ENCODE results near the gene CACNA2D4.

Gene CACNA2D4

DNA sequence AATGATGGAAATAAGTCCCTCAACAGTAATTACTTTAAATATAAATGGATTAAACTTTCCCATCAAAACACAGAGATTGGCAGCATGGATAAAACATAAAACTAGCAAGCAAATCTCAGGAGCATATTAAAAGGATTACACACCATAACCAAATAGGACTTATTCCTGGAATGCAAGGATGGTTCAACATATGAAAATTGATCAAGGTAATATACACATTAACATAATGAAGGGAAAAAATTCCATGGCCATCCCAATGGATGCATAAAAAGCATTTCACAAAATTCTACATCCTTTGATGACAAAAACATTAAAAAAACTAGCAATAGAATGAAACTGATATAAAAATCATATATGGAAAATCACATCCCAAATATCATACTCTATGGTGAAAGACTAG is 13.6 kb downstream of the CACNA2D4 start:
- Histone ChIP-seq H3K27me3 (ENCODE audit: control insufficient read depth, insufficient read depth, low read length) (no peaks in the 10 kb centered on the region), H3K4me3 (ENCODE audit: low read depth, low read length) (no peak overlapping the region), H3K79me2 (no peaks in the 10 kb centered on the region), H3K4me1 (no peaks in the 10 kb centered on the region), H3K9me3 (ENCODE audit: control insufficient read depth, low read length) (no peaks in the 10 kb centered on the region), H3K27ac (no peak overlapping the region), H3K36me3 (ENCODE audit: control insufficient read depth, insufficient read depth, low read length) (no peaks in the 10 kb centered on the region), H3K4me2 (ENCODE audit: low read length) (no peak overlapping the region), H2AFZ (no peak overlapping the region), H3K9ac (no peak overlapping the region)
- TF ChIP-seq, protein P1, sequence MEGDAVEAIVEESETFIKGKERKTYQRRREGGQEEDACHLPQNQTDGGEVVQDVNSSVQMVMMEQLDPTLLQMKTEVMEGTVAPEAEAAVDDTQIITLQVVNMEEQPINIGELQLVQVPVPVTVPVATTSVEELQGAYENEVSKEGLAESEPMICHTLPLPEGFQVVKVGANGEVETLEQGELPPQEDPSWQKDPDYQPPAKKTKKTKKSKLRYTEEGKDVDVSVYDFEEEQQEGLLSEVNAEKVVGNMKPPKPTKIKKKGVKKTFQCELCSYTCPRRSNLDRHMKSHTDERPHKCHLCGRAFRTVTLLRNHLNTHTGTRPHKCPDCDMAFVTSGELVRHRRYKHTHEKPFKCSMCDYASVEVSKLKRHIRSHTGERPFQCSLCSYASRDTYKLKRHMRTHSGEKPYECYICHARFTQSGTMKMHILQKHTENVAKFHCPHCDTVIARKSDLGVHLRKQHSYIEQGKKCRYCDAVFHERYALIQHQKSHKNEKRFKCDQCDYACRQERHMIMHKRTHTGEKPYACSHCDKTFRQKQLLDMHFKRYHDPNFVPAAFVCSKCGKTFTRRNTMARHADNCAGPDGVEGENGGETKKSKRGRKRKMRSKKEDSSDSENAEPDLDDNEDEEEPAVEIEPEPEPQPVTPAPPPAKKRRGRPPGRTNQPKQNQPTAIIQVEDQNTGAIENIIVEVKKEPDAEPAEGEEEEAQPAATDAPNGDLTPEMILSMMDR (IDR thresholded peaks at IDR 0.05): no peak

DNA sequence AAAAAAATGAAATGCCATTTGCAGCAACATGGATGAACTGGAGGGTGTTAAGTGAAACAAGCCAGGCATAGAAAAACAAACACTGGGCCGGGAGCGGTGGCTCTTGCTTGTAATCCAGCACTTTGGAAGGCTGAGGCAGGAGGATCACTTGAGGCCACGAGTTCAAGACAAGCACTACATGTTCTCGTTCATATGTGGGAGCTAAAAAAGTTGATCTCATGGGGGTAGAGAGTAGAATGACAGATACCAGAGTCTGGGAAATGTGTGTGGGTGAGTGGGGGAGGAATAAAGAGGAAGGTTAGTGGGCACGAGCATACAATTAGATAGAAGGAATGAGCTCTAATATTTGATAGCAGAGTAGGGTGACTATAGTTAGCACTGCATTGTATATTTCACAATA is 21.5 kb downstream of the CACNA2D4 start:
- no peaks in the 10 kb centered on the region for H3K9me3 ChIP-seq (ENCODE audit: control insufficient read depth, low read length)
- no peak overlapping the region for H2AFZ ChIP-seq
- no peaks in the 10 kb centered on the region for H3K79me2 ChIP-seq
- H3K27ac ChIP-seq: no peak overlapping the region
- no peaks in the 10 kb centered on the region for H3K4me1 ChIP-seq
- TF ChIP-seq, protein P1 (IDR thresholded peaks at IDR 0.05): no peak
- no peaks in the 10 kb centered on the region for H3K36me3 ChIP-seq (ENCODE audit: control insufficient read depth, insufficient read depth, low read length)
- no peak overlapping the region for H3K4me2 ChIP-seq (ENCODE audit: low read length)
- no peak overlapping the region for H3K9ac ChIP-seq
- H3K4me3 ChIP-seq (ENCODE audit: low read depth, low read length): no peak overlapping the region
- H3K27me3 ChIP-seq (ENCODE audit: control insufficient read depth, insufficient read depth, low read length): no peaks in the 10 kb centered on the region

DNA sequence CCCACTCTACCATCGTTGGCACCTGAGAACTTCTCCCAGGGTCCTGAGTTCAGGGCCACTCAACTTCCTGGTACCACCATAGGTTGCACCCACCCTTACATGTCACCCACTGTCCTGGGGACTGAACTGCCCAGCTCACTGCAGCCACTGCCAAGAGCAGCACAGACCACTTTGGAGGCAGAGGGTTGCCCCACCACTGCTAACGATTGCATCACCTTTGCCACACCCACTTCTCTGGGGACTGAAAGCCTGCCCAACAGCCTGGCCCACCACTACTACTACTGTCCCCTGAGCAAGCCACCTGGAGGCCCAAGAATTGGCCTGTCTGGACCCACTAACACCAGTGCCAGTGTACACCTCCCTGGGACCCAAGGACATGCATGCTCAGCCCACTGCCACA is 27.6 kb downstream of the CACNA2D4 start:
- Histone ChIP-seq H3K4me3 (ENCODE audit: low read depth, low read length) (no peak overlapping the region), H3K79me2 (no peaks in the 10 kb centered on the region), H3K4me2 (ENCODE audit: low read length) (no peak overlapping the region), H2AFZ (no peak overlapping the region), H3K36me3 (ENCODE audit: control insufficient read depth, insufficient read depth, low read length) (no peaks in the 10 kb centered on the region), H3K9me3 (ENCODE audit: control insufficient read depth, low read length) (no peaks in the 10 kb centered on the region), H3K4me1 (no peaks in the 10 kb centered on the region), H3K27me3 (ENCODE audit: control insufficient read depth, insufficient read depth, low read length) (no peaks in the 10 kb centered on the region), H3K9ac (no peak overlapping the region), H3K27ac (no peak overlapping the region)
- TF ChIP-seq, protein P1 (IDR thresholded peaks at IDR 0.05): no peak

DNA sequence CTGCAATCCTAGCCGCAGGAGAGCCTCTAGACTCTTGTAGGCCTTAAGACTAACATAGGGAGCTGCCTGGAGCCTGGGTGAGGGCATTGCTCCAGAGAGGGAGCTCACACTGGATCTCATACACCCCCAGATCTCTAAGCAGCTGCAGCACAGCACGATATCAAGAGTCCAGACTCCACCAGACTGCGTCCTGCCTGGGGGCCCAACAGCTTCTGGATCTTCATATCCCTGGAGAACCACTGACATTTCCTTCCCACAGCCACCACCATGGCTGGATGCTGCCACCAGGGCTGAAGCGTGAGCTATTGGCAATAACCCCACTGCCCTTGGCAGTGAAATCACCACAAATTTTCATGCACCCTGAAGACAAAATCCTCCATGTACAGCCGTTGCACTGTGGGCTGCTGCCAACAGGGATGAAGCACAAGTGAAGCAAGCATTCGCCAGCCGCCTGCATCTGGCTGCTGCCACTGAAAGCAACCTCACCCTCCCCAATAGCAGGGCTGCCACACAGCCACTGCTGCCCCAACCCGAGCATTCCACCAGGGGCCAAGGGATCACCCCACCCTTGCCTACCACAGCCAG is 28.2 kb downstream of the CACNA2D4 start:
- Histone ChIP-seq H2AFZ (no peak overlapping the region), H3K9me3 (ENCODE audit: control insufficient read depth, low read length) (no peaks in the 10 kb centered on the region), H3K27me3 (ENCODE audit: control insufficient read depth, insufficient read depth, low read length) (no peaks in the 10 kb centered on the region), H3K9ac (no peak overlapping the region), H3K4me3 (ENCODE audit: low read depth, low read length) (no peak overlapping the region), H3K79me2 (no peaks in the 10 kb centered on the region), H3K4me2 (ENCODE audit: low read length) (no peak overlapping the region), H3K36me3 (ENCODE audit: control insufficient read depth, insufficient read depth, low read length) (no peaks in the 10 kb centered on the region), H3K4me1 (no peaks in the 10 kb centered on the region), H3K27ac (no peak overlapping the region)
- TF ChIP-seq, protein P1 (IDR thresholded peaks at IDR 0.05): no peak

DNA sequence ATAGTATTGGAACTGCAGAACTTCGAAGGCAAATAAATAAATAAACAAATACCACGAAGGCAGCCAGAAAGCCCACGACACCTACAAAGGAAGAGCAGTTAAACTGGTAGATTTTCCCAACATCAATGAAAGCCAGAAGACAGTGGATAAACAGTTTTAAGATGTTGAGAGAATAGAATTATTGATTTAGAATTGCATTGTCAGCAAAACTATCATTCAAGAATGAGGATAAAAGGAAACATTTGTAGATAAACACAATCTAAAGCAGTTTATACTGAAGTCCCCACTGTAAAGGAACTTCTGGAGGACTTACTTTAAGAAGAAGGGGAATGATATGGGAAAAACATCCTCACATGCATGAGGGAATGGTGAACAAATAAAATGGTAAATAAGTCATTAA is 29.5 kb downstream of the CACNA2D4 start:
- TF ChIP-seq, protein P1 (IDR thresholded peaks at IDR 0.05): no peak
- Histone ChIP-seq H3K79me2 (no peaks in the 10 kb centered on the region), H3K4me3 (ENCODE audit: low read depth, low read length) (no peak overlapping the region), H3K9me3 (ENCODE audit: control insufficient read depth, low read length) (no peaks in the 10 kb centered on the region), H2AFZ (no peak overlapping the region), H3K4me2 (ENCODE audit: low read length) (no peak overlapping the region), H3K4me1 (no peaks in the 10 kb centered on the region), H3K36me3 (ENCODE audit: control insufficient read depth, insufficient read depth, low read length) (no peaks in the 10 kb centered on the region), H3K27ac (no peak overlapping the region), H3K9ac (no peak overlapping the region), H3K27me3 (ENCODE audit: control insufficient read depth, insufficient read depth, low read length) (no peaks in the 10 kb centered on the region)
